HG02798 (cell line): ENCODE measurements around the gene ITGB4.
A peak's percentile ranks its signal among the peaks of the same experiment; 100 is the strongest.
"Not testable (repeated sequence)": the region's sequence is repeated elsewhere in the genome, so short reads cannot be mapped to it uniquely, and the experiment has no call there.

Experiments
- ATAC-seq: cut with Tn5 transposase; IDR thresholded peaks from one replicate; pipeline ENCODE4 v1.9.1; 2021; ENCODE audit warnings: mild to moderate bottlenecking; ENCODE audit not compliant: unreplicated experiment, poor library complexity

The ITGB4 gene

DNA sequence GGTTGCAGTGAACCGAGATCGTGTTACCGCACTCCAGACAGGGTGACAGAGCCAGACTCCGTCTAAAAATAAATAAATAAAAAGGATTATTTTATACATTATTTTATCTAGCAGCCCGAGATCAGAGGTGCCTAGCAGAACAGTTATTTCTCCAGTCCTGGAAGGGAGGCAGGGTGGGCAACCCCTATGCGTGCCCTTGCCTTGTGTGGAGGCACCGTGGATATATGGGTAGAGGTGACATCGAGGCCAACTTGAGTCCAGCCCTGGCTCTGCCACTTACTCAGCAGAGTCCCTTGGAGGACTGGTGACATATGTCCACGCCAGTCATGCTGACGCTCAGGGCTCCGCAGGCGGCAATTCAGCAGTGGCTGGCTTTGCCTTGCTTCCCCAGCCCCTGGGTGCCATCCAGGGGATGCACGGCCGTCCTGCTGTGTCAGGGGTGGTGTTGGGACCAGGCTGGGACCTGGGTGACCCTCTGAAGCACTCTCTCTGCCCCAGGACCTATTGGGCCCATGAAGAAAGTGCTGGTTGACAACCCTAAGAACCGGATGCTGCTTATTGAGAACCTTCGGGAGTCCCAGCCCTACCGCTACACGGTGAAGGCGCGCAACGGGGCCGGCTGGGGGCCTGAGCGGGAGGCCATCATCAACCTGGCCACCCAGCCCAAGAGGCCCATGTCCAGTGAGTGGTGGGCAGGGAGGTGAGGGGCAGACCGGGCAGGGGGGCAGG lies 30.6 kb downstream of the ITGB4 start:
- no peak for ATAC-seq

GRCh38 chr17:75752405-75752709 lies 31.1 kb downstream of the ITGB4 start:
- ATAC-seq, result no peak

DNA sequence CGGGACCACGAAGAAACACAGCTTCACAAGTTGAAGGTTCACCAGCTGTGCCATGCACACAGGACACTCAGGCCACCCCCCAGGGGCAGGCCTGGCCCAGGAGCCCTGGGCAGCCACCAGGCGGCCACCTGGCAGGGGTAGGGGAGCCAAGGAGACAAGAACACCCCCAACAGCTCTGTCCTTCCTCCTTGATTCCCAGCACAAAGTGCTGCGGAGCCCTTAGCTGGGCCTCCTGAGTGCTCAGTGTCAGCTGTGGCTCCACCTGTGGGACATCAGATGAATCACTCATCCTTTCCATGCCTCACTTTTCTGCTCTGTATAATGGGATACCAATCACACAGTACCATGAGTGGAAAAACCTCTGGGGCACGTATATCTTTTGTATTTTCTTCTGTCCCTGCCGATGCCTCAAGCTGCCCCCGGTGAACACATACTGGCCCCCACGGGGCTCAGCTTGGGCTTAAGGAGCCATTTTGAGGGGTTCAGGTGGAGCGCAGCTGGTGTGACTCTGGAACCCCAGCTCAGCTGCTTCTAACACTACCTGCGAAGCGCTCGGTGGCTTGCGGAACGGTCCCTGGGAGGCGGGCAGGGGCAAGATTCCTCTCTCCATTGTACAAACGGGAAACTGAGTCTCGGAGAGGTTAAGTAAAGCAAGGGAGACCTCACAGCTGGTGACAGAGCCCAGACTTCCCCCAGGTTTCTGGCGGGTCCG lies 31.7 kb downstream of the ITGB4 start:
- no peak for ATAC-seq

DNA sequence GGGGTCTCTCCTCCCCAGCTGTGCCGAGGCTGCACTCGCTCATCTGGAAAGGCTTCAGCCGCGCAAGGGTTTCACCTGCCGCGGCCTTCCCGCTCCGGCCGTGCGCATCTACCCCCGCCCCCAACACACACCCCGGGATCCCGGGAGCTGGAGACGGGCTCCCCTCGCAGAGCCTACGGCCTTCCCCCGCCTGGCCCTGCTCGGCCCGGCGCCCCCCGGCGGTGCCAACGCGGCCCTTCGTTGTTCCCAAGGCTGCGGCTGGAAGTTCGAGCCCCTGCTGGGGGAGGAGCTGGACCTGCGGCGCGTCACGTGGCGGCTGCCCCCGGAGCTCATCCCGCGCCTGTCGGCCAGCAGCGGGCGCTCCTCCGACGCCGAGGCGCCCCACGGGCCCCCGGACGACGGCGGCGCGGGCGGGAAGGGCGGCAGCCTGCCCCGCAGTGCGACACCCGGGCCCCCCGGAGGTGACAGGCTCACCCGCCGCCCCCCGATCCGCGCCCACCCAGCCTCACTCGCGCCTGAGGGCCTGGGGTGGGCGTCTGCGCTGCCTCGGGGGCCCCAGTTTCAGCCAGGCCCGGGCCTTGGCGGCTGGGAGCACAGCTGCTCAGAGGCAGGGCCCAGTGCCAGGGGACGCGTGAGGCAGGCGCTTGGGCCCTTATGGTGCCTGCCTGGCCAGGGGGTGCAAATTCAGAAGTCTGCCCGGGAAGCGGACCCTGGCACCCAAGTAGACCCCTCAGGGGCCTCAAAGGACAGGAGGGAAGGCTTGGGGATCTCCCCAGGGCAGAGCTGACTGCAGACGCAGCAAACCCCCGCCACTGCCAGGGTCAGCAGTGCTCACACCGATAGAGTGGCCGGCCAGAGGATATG lies 32.5 kb downstream of the ITGB4 start:
- ATAC-seq, result peak; percentile 67

- ATAC-seq, result no peak
Measured at GRCh38 chr17:75754378-75755204, 33.3 kb downstream of the ITGB4 start.

DNA sequence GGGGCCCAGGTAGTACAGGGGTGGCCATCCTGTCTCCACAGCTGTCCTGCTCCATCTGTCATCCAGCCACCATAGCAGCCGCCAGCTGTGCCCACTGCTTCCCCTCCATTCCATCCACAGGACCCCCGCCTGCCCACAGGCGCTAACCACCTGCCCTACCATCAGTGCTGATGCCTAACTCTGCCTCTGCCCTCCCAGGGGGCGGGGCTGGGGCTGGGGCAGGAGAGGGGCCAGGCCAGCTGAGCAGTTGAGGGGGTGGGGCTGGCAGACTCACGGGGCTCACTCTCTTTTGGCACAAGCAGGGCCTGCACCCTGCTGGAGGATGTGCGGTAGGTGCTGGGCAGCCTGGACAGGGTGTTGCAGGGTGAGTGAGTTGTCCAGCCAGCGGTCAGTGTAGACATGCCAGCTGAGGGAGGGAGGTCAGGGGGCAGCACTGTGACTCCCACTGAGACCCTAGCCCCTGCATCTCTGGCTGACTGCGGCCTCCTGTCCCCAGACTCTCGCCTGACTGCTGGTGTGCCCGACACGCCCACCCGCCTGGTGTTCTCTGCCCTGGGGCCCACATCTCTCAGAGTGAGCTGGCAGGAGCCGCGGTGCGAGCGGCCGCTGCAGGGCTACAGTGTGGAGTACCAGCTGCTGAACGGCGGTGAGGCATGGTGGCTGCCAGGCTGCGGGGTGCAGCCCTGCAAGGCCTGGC lies 34.1 kb downstream of the ITGB4 start:
- no peak for ATAC-seq

- no peak for ATAC-seq
Measured at GRCh38 chr17:75755990-75756389, 34.7 kb downstream of the ITGB4 start.

- ATAC-seq, result no peak
Measured at GRCh38 chr17:75756451-75757085, 35.3 kb downstream of the ITGB4 start.

DNA sequence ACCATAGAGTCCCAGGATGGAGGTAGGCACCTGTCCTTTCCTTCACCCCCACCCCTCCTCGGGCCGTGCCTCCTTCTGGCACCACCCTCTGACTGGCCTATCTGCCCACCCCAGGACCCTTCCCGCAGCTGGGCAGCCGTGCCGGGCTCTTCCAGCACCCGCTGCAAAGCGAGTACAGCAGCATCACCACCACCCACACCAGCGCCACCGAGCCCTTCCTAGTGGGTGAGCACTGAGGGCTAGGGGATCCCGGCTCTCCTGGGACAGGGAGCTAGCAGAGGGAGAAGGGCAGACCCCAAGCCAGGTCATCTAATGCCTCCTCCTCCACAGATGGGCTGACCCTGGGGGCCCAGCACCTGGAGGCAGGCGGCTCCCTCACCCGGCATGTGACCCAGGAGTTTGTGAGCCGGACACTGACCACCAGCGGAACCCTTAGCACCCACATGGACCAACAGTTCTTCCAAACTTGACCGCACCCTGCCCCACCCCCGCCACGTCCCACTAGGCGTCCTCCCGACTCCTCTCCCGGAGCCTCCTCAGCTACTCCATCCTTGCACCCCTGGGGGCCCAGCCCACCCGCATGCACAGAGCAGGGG lies 35.9 kb downstream of the ITGB4 start:
- ATAC-seq, result no peak

DNA sequence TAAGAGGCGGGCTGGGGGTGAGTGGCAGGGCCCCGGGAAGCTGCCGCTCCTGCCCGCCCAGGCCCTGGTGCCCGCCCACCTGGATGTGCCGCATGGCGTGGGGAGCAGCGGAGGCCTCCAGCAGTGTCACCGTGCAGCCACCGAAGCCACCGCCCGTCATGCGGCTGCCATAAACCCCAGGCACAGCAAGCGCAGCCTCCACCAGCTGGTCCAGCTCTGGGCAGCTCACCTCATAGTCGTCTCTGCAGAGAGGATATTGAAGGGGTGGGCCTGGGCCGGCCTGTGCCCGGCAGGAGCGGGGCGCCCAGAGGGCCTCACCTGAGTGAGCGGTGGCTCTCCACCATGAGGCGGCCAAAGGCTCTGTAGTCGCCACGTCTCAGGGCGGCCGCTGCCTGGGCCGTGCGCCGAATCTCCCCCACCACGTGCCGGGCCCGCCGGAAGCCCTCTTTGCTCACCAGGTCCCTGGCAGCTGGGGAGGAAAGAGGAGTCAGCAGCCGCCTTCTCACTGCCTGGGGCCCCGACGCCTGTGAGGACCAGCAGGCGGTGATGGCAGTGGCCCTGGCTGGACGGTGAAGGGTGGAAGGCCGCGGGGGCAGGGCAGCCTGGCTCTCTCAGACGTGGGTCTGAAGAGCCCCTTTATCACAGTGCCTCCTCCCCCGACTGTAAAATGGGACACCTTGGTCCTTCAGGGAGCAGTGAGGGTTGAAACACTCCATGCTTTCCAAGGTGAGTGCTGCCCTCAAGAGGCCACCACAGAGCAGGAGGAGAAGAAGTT lies 37.1 kb downstream of the ITGB4 start:
- ATAC-seq, result no peak

- no peak for ATAC-seq
Measured at GRCh38 chr17:75759457-75759856, 38.2 kb downstream of the ITGB4 start.

- not testable (repeated sequence) for ATAC-seq
Measured at GRCh38 chr17:75759978-75760640, 38.9 kb downstream of the ITGB4 start.

DNA sequence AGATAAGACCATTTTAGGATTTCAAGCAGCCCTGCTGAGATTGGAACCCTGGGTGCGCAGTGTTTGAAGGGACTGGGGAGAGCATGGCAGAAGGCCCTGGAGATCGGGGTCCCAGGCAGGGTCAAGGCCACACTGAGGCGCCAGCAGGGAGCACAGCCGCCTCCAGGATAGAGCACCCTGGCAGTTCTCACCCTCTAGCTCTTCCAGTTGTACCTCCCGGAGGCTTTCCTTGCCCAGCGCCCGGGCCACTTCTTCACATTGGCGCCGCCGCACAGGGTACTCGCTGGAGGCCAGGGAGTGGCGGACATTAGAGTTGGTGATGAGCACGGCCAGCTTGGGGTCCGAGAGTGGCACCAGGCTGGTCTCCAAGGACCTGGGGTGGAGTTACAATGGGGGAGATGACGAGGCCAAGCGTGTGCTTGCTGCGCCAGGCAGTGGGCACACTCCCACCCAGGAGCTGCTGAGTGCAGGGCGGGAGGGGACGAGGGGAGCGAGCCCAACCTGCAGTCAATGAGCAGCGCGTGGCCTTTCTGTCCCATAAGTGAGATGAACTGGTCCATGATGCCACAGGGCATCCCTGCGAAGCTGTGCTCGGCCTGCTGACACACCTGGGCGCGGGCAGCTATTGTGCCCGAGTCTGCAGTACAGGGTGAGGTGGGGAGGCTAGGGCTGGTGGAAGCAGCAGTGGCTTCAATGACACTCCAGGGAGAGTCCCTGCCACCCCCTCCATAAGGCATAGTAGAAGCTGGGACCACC lies 41.4 kb downstream of the ITGB4 start:
- no peak for ATAC-seq

GRCh38 chr17:75763269-75763607 lies 42.0 kb downstream of the ITGB4 start:
- ATAC-seq, result no peak

DNA sequence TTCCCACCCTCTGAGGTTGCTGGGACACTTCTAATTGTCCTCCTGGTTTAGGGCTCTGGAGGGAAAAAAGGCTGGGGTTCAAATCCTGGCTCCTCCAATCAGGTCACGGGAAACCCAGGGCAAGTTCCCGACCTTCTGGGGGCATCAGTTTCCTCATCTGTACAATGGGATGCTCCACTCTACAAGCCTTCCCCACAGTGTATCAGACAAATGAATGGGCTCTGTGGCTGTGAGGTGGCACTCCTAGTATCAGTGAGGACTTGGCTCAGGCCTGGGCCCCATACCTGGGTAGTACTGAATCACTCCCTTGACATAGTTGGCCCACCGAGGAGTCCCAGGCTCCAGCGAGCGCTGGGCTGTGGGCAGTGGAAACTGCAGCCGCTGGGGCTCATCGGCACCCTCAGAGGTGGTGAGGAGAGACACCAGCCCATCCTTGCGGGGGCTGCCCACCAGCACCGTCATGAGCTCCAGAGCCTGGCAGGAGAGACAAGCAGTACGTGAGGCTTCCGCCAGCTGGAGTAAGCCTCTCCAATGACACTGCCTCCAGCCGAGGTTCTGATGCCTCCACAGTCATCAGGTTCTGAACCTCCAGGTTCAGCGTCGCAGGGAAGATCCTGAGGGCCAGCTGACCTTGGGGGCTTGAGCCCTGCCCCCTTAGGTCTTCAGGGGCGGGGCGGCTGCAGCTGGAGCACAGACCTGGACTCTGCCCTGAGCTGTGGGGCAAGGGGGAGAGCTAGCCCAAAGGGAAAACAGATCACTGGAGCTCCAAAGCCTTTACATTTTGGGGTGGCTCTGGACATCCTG lies 42.6 kb downstream of the ITGB4 start:
- ATAC-seq, result no peak

- no peak for ATAC-seq
Measured at GRCh38 chr17:75764417-75764710, 43.1 kb downstream of the ITGB4 start.
